Astrocyte (in vitro differentiated cells and primary cell): ENCODE results near the gene IFNLR1.

Source experiments
- EZH2 ChIP-seq: IDR thresholded peaks from 2 replicates; pipeline ENCODE4 v1.6.1; 2012; ENCODE audit warnings: mild to moderate bottlenecking, low read length, inconsistent platforms; ENCODE audit not compliant: insufficient read depth
- TF ChIP-seq, protein P1 (sequence below): IDR thresholded peaks from 2 replicates; pipeline ENCODE4 v1.5.1; 2011; ENCODE audit warnings: low read depth, mild to moderate bottlenecking, inconsistent platforms, low read length, moderate library complexity; ENCODE audit not compliant: insufficient read depth

DNA sequence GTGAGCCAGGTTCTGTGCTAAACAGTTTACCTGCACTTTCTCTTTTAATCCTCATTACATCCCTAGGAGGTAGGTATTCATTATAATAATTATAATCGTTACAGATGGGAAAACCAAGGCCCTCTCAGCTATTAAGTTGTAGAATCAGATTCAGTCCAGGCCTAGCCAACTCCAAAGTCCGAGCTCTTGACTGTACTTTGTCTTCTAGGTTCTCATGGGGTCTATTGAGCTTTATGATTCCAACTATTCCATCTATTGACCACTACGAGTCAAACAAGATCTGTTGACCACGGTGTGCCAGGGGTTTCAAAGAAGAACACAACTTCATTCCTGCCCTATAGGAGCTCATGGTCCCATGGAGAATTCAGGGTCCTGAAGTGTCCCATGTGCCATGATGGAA is 2.0 kb downstream of the IFNLR1 start:
- TF ChIP-seq, protein P1, sequence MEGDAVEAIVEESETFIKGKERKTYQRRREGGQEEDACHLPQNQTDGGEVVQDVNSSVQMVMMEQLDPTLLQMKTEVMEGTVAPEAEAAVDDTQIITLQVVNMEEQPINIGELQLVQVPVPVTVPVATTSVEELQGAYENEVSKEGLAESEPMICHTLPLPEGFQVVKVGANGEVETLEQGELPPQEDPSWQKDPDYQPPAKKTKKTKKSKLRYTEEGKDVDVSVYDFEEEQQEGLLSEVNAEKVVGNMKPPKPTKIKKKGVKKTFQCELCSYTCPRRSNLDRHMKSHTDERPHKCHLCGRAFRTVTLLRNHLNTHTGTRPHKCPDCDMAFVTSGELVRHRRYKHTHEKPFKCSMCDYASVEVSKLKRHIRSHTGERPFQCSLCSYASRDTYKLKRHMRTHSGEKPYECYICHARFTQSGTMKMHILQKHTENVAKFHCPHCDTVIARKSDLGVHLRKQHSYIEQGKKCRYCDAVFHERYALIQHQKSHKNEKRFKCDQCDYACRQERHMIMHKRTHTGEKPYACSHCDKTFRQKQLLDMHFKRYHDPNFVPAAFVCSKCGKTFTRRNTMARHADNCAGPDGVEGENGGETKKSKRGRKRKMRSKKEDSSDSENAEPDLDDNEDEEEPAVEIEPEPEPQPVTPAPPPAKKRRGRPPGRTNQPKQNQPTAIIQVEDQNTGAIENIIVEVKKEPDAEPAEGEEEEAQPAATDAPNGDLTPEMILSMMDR: no peak
- TF ChIP-seq EZH2: no peak
